GM23248 (cell line): Measurements from ENCODE around the gene DNAH8.

Experiments
- EZH2 ChIP-seq: fragments of 200-600 bp; sonication (generic); IDR thresholded peaks from 2 replicates; pipeline ENCODE4 v1.6.1; 2018; ENCODE audit warnings: antibody characterized with exemption, mild to moderate bottlenecking; ENCODE audit not compliant: insufficient read depth, poor library complexity, severe bottlenecking
- EZH2phosphoT487 ChIP-seq: fragments of 200-600 bp; sonication (generic); IDR thresholded peaks from 2 replicates; pipeline ENCODE4 v1.6.1; 2018; ENCODE audit warnings: antibody characterized with exemption, moderate library complexity, mild to moderate bottlenecking, low read depth; ENCODE audit not compliant: insufficient read depth

DNA sequence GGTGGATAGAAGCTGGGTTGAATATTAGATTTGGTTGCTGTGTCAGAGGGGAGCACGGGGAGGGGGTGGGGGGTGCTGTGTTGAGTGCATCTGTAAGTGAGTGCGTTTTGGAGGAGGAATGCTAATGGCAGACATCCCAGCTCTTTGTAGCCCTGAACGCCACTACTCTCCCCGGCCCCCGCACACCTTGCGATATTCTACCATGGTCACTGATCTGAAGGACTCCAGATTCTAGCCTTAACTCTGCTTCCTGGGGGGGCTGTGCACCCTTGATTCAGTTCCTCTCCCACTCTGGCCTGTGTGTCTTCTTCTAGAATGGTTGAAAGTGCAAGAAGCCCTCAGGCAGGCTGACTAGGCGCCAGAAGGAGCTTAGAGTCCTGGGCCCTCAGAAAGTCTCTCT lies 340.6 kb downstream of the DNAH8 start:
- no peak for TF ChIP-seq EZH2
- no peak for TF ChIP-seq EZH2phosphoT487
